HepG2 (cell line): ENCODE data around the gene PAK3. TPM values are rescaled to one million over a fixed set of nuclear protein-coding genes. Genes with fewer than 3 reads are reported as not detected.

Experiments used
- ATAC-seq: fragments of 200-7000 bp; cut with Tn5 transposase; 3 replicates; pipeline ENCODE4 v1.9.1; 2020; ENCODE audit warnings: mild to moderate bottlenecking, moderate library complexity
- BruUV-seq: library from RNA; stranded (reverse); fragments of 400-500 nt; replicated peaks from 2 replicates; lab custom pipeline; 2021; lab: Mats Ljungman, UMichigan
- CTCF ChIA-PET: fragments of 300-600 bp; formaldehyde crosslinking; extraction: SDS; loops from one replicate; lab custom pipeline; 2021; ENCODE audit warnings: low total read pairs, inconsistent platforms, low intra/inter-chr PET ratio; lab: Yijun Ruan, JAX
- POLR2A ChIA-PET: fragments of 350-600 bp; sonication (Branson Sonifier 250); formaldehyde crosslinking; loops from one replicate; lab custom pipeline; 2020; ENCODE audit warnings: antibody characterized with exemption, inconsistent platforms; lab: Yijun Ruan, JAX
- DNase-seq: peaks from one replicate; pipeline ENCODE4 v3.0.0-alpha.2; 2015; ENCODE audit warnings: low spot score
- FAIRE-seq: peaks from 3 replicates; lab custom pipeline; 2011; peaks lifted over from hg19 to GRCh38; lab: Jason Lieb, UNC
- H2AFZ ChIP-seq: one replicate; pipeline ENCODE4 v1.6.1; 2011; ENCODE audit warnings: low read length, inconsistent platforms
- H3K27ac ChIP-seq: fragments of 300-600 bp; 3 replicates; pipeline ENCODE4 v1.8.0; 2011; ENCODE audit warnings: mixed run types, mild to moderate bottlenecking, mixed read lengths, low read length, inconsistent platforms; ENCODE audit not compliant: insufficient read depth; ENCODE audit errors: extremely low read length
- H3K27me3 ChIP-seq, 2 experiments: fragments of 200-600 bp in 1 of 2; 2 replicates in 1 of 2; 3 replicates in 1 of 2; pipeline versions ENCODE4 v1.6.0 to v1.8.0; 2011; ENCODE audit warnings: low read length in 2 of 2, mild to moderate bottlenecking in 2 of 2, moderate library complexity in 2 of 2, inconsistent platforms in 1 of 2; ENCODE audit not compliant: insufficient read depth in 2 of 2, control insufficient read depth in 1 of 2
- H3K36me3 ChIP-seq, 2 experiments: fragments of 200-600 bp in 1 of 2; replicated peaks in 1 of 2; 2 replicates in 1 of 2; 3 replicates in 1 of 2; pipeline versions ENCODE4 v1.5.1 to v1.8.0; 2011; ENCODE audit warnings: low read length in 2 of 2, inconsistent platforms in 1 of 2; ENCODE audit not compliant: insufficient read depth in 2 of 2, control insufficient read depth in 1 of 2
- H3K4me1 ChIP-seq: 2 replicates; pipeline ENCODE4 v1.5.1; 2012; ENCODE audit warnings: low read length, inconsistent platforms; ENCODE audit not compliant: insufficient read depth
- H3K4me2 ChIP-seq: 2 replicates; pipeline ENCODE4 v1.6.0; 2011; ENCODE audit warnings: low read depth, low read length, inconsistent platforms
- H3K4me3 ChIP-seq, 3 experiments: fragments of 200-600 bp in 1 of 3; sonication (generic), shearing (Covaris generic) in 1 of 3; replicated peaks in 1 of 3; 2 replicates each; pipeline ENCODE4 v1.5.1; 2011 to 2016; ENCODE audit warnings: low read length in 3 of 3, inconsistent platforms in 2 of 3, low read depth in 2 of 3, mild to moderate bottlenecking in 2 of 3, control low read depth in 1 of 3, mixed read lengths in 1 of 3; ENCODE audit not compliant: insufficient read depth in 1 of 3
- H3K79me2 ChIP-seq: one replicate; pipeline ENCODE4 v1.6.1; 2011; ENCODE audit warnings: low read length, inconsistent platforms; ENCODE audit not compliant: insufficient read depth
- H3K9ac ChIP-seq: 2 replicates; pipeline ENCODE4 v1.6.0; 2011; ENCODE audit warnings: mild to moderate bottlenecking, low read depth, low read length, inconsistent platforms; ENCODE audit not compliant: insufficient read depth
- H3K9me3 ChIP-seq: 2 replicates; pipeline ENCODE4 v1.5.1; 2012; ENCODE audit warnings: mild to moderate bottlenecking, low read length
- H4K20me1 ChIP-seq: 2 replicates; pipeline ENCODE4 v1.6.0; 2011; ENCODE audit warnings: inconsistent platforms, mild to moderate bottlenecking, low read length, moderate library complexity; ENCODE audit not compliant: insufficient read depth
- ISX ChIP-seq: sonication (generic); formaldehyde crosslinking; conservative IDR thresholded peaks from 2 replicates; pipeline ENCODE4 v1.5.0; 2020; ENCODE audit warnings: missing genetic modification reagents
- MAF1 ChIP-seq: sonication (generic); formaldehyde crosslinking; IDR thresholded peaks from 2 replicates; pipeline ENCODE4 v1.5.0; 2020; ENCODE audit warnings: missing genetic modification reagents, borderline replicate concordance
- MAFK ChIP-seq, 2 experiments: IDR thresholded peaks in 1 of 2; conservative IDR thresholded peaks in 1 of 2; 2 replicates each; pipeline ENCODE4 v1.6.1; 2011; ENCODE audit warnings: improper control_type of control experiment in 2 of 2, low read length in 2 of 2
- NFE2L1 ChIP-seq: sonication (generic); formaldehyde crosslinking; IDR thresholded peaks from 2 replicates; pipeline ENCODE4 v1.4.0; 2020; ENCODE audit warnings: missing genetic modification reagents, mild to moderate bottlenecking, borderline replicate concordance
- NFE2L2 ChIP-seq: fragments of 150-350 bp; IDR thresholded peaks from 2 replicates; pipeline ENCODE4 v1.6.1; 2014; ENCODE audit warnings: low read length
- SMARCC2 ChIP-seq: fragments of 450-650 bp; IDR thresholded peaks from 2 replicates; pipeline ENCODE4 v1.6.1; 2017; ENCODE audit warnings: antibody characterized with exemption, mild to moderate bottlenecking
- TEAD2 ChIP-seq: sonication (generic); formaldehyde crosslinking; IDR thresholded peaks from 2 replicates; pipeline ENCODE4 v1.9.0; 2021; ENCODE audit warnings: missing genetic modification reagents
- ZMYM3 ChIP-seq: sonication (generic); formaldehyde crosslinking; IDR thresholded peaks from 2 replicates; pipeline ENCODE4 v1.5.1; 2020; ENCODE audit warnings: mild to moderate bottlenecking, missing genetic modification reagents
- WGBS: methylation state at CpG from one replicate; pipeline ENCODE4 v1.1.6; 2017; ENCODE audit warnings: low lambda C conversion rate; 5-methylcytosine and 5-hydroxymethylcytosine counted together
- in situ Hi-C: cut with HindIII; loops from 2 replicates; pipeline ENCODE4 v1.10.0; 2017; ENCODE audit warnings: low pct_unique_long_range_greater_than_20kb; ENCODE audit not compliant: extremely low pct_ligation_motif_present
- intact Hi-C: fragments of 100-400 bp; cut with micrococcal nuclease; formaldehyde crosslinking; loops from one replicate; pipeline ENCODE4 v1.10.0; 2022; ENCODE audit not compliant: unreplicated experiment
- polyA plus RNA-seq, 8 experiments: library from polyadenylated mRNA; depleted of rRNA in 3 of 8; stranded (reverse) in 7 of 8; unstranded in 1 of 8; fragments of >200 nt; fragmentation: Illumina TruSeq in 4 of 8; extraction: Trizol in 4 of 8; gene quantifications; 2 replicates each; pipeline versions ENCODE4 v1.2.1 to v1.2.3, GENCODE V29; 2011 to 2016; ENCODE audit warnings: low read depth in 4 of 8, missing spikeins in 1 of 8, mixed read lengths in 1 of 8; ENCODE audit not compliant: insufficient read depth in 1 of 8
- total RNA-seq, 5 experiments: library from RNA; depleted of rRNA; stranded (reverse); fragments of >200 nt; fragmentation: Illumina TruSeq; extraction: Trizol; gene quantifications; 2 replicates each; pipeline ENCODE4 v1.2.3, GENCODE V29; 2016; ENCODE audit warnings: low read depth in 1 of 5
- TF ChIP-seq, protein P1 (sequence below): sonication (generic); formaldehyde crosslinking; IDR thresholded peaks from 2 replicates; pipeline ENCODE4 v1.8.0; 2022; ENCODE audit warnings: mild to moderate bottlenecking, missing genetic modification reagents, borderline replicate concordance

PAK3 gene
- total and polyA plus RNA-seq, 2 of the 13 experiments (the other 11 are each of a cell fraction or from before 2014, with no cell fraction given), result not detected

DNA sequence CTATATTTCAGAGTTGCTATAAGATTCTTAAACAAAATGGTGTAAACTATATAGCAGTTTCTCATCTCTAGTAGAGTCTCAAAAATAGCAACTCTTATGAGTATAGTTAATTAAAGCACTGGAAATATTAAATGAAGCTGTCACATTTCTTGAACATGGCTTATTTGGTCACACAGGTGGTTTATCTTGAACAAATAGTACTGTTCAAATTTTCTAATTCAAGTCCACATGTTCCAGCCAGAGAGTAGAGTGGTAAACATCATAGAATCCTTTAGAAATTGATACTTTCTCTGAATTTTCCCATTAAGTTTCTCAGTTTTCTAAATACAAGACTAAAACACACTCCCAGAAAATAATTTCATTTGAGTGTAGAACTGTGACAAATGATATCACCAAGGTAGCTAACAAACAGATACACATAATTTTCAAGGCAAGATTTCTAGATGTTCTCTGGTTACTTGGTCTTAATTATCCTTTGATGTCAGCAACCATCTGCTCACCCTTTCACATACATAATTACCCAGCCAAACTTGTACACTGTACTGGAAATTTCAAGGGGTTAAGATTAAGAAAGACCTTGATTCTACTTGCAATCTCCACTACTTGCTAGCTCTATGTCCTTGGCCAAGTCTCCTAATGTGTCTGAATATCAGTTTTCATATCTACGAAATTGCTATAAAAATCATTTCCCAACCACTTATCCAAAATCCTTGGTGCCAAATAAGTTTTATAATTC, 24.3 kb upstream of the PAK3 start:
- ChIA-PET CTCF (no interaction called here), POLR2A (no interaction called here)
- Histone ChIP-seq H4K20me1 (no peaks in the 10 kb centered on the region), H3K9ac (no peak overlapping the region), H3K27ac (no peak overlapping the region), H3K4me2 (no peak overlapping the region), H3K27me3 (no peaks in the 10 kb centered on the region), H3K79me2 (no peaks in the 10 kb centered on the region), H3K4me3 (no peak overlapping the region)
- no peak for ATAC-seq
- 7% methylated on average over 1 of the region's 1 CpG for WGBS
- in situ Hi-C loops (no loop called here), intact Hi-C loops (no loop called here)
- TF ChIP-seq, protein P1, sequence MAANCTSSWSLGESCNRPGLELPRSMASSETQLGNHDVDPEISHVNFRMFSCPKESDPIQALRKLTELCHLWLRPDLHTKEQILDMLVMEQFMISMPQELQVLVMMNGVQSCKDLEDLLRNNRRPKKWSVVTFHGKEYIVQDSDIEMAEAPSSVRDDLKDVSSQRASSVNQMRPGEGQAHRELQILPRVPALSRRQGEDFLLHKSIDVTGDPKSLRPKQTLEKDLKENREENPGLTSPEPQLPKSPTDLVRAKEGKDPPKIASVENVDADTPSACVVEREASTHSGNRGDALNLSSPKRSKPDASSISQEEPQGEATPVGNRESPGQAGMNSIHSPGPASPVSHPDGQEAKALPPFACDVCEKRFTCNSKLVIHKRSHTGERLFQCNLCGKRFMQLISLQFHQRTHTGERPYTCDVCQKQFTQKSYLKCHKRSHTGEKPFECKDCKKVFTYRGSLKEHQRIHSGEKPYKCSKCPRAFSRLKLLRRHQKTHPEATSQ, result no peak
- TF ChIP-seq NFE2L2, result no peak
- TF ChIP-seq TEAD2, result no peak
- no peak for TF ChIP-seq ISX (CRISPR knock-in tag)
- no peak for TF ChIP-seq SMARCC2
- TF ChIP-seq NFE2L1 (CRISPR knock-in tag), result no peak
- TF ChIP-seq ZMYM3 (CRISPR knock-in tag), result no peak
- TF ChIP-seq, all 625 proteins: peak for 0
- Histone ChIP-seq H3K4me1 (no peaks in the 10 kb centered on the region), H3K36me3 (no peaks in the 10 kb centered on the region), H3K9me3 (no peaks in the 10 kb centered on the region), H2AFZ (no peak overlapping the region)
- BruUV-seq, result no TSS peak
- no peak for FAIRE-seq
- no peak for DNase-seq

DNA sequence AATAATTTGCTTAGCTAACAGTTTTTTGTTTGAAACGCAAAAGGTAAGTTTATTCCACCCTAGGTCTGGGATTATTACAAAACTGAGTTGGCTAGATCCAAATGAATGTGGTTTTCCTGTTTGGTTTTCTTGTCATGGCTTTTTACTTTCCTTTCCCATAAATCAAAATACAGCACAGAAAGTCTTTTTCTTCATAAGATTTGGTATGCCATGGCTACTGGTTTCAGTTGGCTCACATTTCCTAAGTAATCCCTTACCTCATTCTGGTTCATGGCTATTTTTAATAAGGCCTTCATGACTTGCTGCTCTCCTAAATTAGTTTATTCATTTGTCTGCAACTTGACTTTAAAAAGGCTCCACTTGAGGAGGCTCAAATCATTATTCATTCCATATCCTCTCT, 12.9 kb upstream of the PAK3 start:
- no peak overlapping the region for H3K9ac ChIP-seq
- no peaks in the 10 kb centered on the region for H3K79me2 ChIP-seq
- ATAC-seq (no peak), FAIRE-seq (no peak)
- CTCF ChIA-PET, result no interaction called here
- H3K36me3 ChIP-seq, result no peaks in the 10 kb centered on the region
- H3K27me3 ChIP-seq, result no peaks in the 10 kb centered on the region
- POLR2A ChIA-PET, result no interaction called here
- H4K20me1 ChIP-seq, result no peaks in the 10 kb centered on the region
- TF ChIP-seq MAF1 (CRISPR knock-in tag) (no peak), MAFK (conservative IDR thresholded peaks at IDR 0.05 in 1 of 2, IDR thresholded peaks at IDR 0.05 in 1 of 2; ENCODE audit: low read length in 2 of 2) (0 out of 4 replicates have a peak, but pooled peaks of 1 of the 2 experiments have one; percentile 6)
- TF ChIP-seq, all 625 proteins: peak for 1
- intact Hi-C loops, result no loop called here
- in situ Hi-C loops, result no loop called here
- DNase-seq, result no peak
- Histone ChIP-seq H3K4me3 (no peak overlapping the region), H3K4me1 (no peaks in the 10 kb centered on the region), H3K9me3 (no peaks in the 10 kb centered on the region), H2AFZ (no peak overlapping the region), H3K27ac (no peak overlapping the region), H3K4me2 (no peak overlapping the region)
- no TSS peak for BruUV-seq
- 13% methylated on average over 1 of the region's 1 CpG for WGBS
